ENCODE measurements around the gene CWC27.

Gene CWC27

GRCh38 chr5:65037831-65038815, 269.4 kb downstream of the CWC27 start:
- no peak for DNase-seq (ENCODE audit: low spot score)

- no peak for DNase-seq (ENCODE audit: low spot score)
These were observed 272.8 kb downstream of the CWC27 start for GRCh38 chr5:65041296-65042158.

GRCh38 chr5:65043843-65044359, 275.2 kb downstream of the CWC27 start:
- no peak for DNase-seq (ENCODE audit: low spot score)

- DNase-seq (ENCODE audit: low spot score), result no peak
These were observed 278.5 kb downstream of the CWC27 start for GRCh38 chr5:65047225-65047624.

- DNase-seq (ENCODE audit: low spot score), result no peak
These were observed 279.4 kb downstream of the CWC27 start for GRCh38 chr5:65047948-65048690.

GRCh38 chr5:65050140-65050539, 281.4 kb downstream of the CWC27 start:
- DNase-seq (ENCODE audit: low spot score), result no peak

GRCh38 chr5:65050826-65051498, 282.2 kb downstream of the CWC27 start:
- DNase-seq (ENCODE audit: low spot score), result no peak

- DNase-seq (ENCODE audit: low spot score), result no peak
These were observed 287.2 kb downstream of the CWC27 start for GRCh38 chr5:65055938-65056337.

- DNase-seq (ENCODE audit: low spot score), result no peak
These were observed 291.2 kb downstream of the CWC27 start for GRCh38 chr5:65059681-65060598.

- DNase-seq (ENCODE audit: low spot score), result no peak
These were observed 292.7 kb downstream of the CWC27 start for GRCh38 chr5:65061250-65061973.

GRCh38 chr5:65061974-65062353, 293.2 kb downstream of the CWC27 start:
- DNase-seq (ENCODE audit: low spot score), result no peak

GRCh38 chr5:65062469-65063083, 293.8 kb downstream of the CWC27 start:
- peak; percentile 64 for DNase-seq (ENCODE audit: low spot score)

- DNase-seq (ENCODE audit: low spot score), result no peak
These were observed 296.3 kb downstream of the CWC27 start for GRCh38 chr5:65065001-65065511.

GRCh38 chr5:65066387-65067146, 297.8 kb downstream of the CWC27 start:
- DNase-seq (ENCODE audit: low spot score), result no peak

GRCh38 chr5:65067147-65067506, 298.4 kb downstream of the CWC27 start:
- DNase-seq (ENCODE audit: low spot score), result no peak

Measured in AG08396 (cell line).